ENCODE measurements around the gene AFM.
"Not testable (repeated sequence)": the region's sequence is repeated elsewhere in the genome, so short reads cannot be mapped to it uniquely, and the experiment has no call there.

Gene AFM

DNA sequence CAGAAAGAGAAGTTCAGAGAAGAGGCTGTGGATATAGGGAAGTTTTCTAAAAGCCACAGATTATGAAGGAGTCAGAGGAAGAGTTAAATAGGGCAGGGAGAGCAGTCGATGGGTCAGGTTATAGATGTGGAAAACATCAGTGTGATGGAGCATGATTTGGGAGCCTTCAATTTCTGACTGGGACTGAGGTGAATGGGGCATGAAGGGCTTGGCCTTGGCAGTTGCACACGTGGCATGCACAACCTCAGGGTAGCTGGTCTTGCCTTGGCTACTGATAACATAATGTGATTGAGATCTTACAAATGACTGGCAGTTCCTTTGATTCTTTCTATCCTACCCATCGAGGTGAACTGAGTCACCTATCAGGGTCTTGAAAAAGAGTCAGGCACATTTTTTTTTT, 59.7 kb downstream of the AFM start:
- TF ChIP-seq CTCF (conservative IDR thresholded peaks at IDR 0.05; ENCODE audit: low read length) = no peak
- TF ChIP-seq EZH2phosphoT487 (IDR thresholded peaks at IDR 0.05; ENCODE audit: borderline replicate concordance) = no peak
- Histone ChIP-seq H2AFZ (ENCODE audit: low read length) (no peak overlapping the region), H3K9me2 (replicated peaks; ENCODE audit: low read depth, low read length) (no peaks in the 10 kb centered on the region), H3K36me3 (ENCODE audit: insufficient read depth, low read length) (no peaks in the 10 kb centered on the region), H3K9me3 (ENCODE audit: insufficient read depth, low read depth, low read length) (no peaks in the 10 kb centered on the region), H3K4me2 (ENCODE audit: low read depth, low read length, poor library complexity, severe bottlenecking) (no peak overlapping the region), H3K4me1 (ENCODE audit: insufficient read depth, low read length, poor library complexity, severe bottlenecking) (no peaks in the 10 kb centered on the region), H3K79me2 (ENCODE audit: insufficient read depth, low read length) (no peaks in the 10 kb centered on the region), H4K20me1 (ENCODE audit: insufficient read depth, low read length, poor library complexity, severe bottlenecking) (no peaks in the 10 kb centered on the region), H3K4me3 (ENCODE audit: low read length, poor library complexity, severe bottlenecking) (no peak overlapping the region), H3K9ac (ENCODE audit: low read depth, low read length, poor library complexity, severe bottlenecking) (no peak overlapping the region), H3F3A (ENCODE audit: low read depth) (no peaks in the 10 kb centered on the region), H3K27me3 (ENCODE audit: insufficient read depth, low read length, poor library complexity, severe bottlenecking) (no peaks in the 10 kb centered on the region)

- Histone ChIP-seq H3K79me2 (ENCODE audit: insufficient read depth, low read length) (no peaks in the 10 kb centered on the region), H3F3A (ENCODE audit: low read depth) (no peaks in the 10 kb centered on the region), H2AFZ (ENCODE audit: low read length) (no peak overlapping the region), H3K36me3 (ENCODE audit: insufficient read depth, low read length) (no peaks in the 10 kb centered on the region), H4K20me1 (ENCODE audit: insufficient read depth, low read length, poor library complexity, severe bottlenecking) (no peaks in the 10 kb centered on the region), H3K4me3 (ENCODE audit: low read length, poor library complexity, severe bottlenecking) (no peak overlapping the region), H3K9me3 (ENCODE audit: insufficient read depth, low read depth, low read length) (no peaks in the 10 kb centered on the region), H3K4me1 (ENCODE audit: insufficient read depth, low read length, poor library complexity, severe bottlenecking) (no peaks in the 10 kb centered on the region), H3K9ac (ENCODE audit: low read depth, low read length, poor library complexity, severe bottlenecking) (no peak overlapping the region), H3K4me2 (ENCODE audit: low read depth, low read length, poor library complexity, severe bottlenecking) (no peak overlapping the region), H3K27me3 (ENCODE audit: insufficient read depth, low read length, poor library complexity, severe bottlenecking) (no peaks in the 10 kb centered on the region), H3K9me2 (replicated peaks; ENCODE audit: low read depth, low read length) (no peaks in the 10 kb centered on the region)
- TF ChIP-seq CTCF (conservative IDR thresholded peaks at IDR 0.05; ENCODE audit: low read length) (no peak), EZH2phosphoT487 (IDR thresholded peaks at IDR 0.05; ENCODE audit: borderline replicate concordance) (no peak)
Measured at GRCh38 chr4:73544620-73545019, 63.1 kb downstream of the AFM start.

- H3K36me3 ChIP-seq (ENCODE audit: insufficient read depth, low read length); H2AFZ ChIP-seq (ENCODE audit: low read length); H3K9me3 ChIP-seq (ENCODE audit: insufficient read depth, low read depth, low read length); H3K4me1 ChIP-seq (ENCODE audit: insufficient read depth, low read length, poor library complexity, severe bottlenecking); H3K4me3 ChIP-seq (ENCODE audit: low read length, poor library complexity, severe bottlenecking); H3K9ac ChIP-seq (ENCODE audit: low read depth, low read length, poor library complexity, severe bottlenecking); H3K79me2 ChIP-seq (ENCODE audit: insufficient read depth, low read length); H3K4me2 ChIP-seq (ENCODE audit: low read depth, low read length, poor library complexity, severe bottlenecking); H3F3A ChIP-seq (ENCODE audit: low read depth); H4K20me1 ChIP-seq (ENCODE audit: insufficient read depth, low read length, poor library complexity, severe bottlenecking); H3K9me2 ChIP-seq (replicated peaks; ENCODE audit: low read depth, low read length); H3K27me3 ChIP-seq (ENCODE audit: insufficient read depth, low read length, poor library complexity, severe bottlenecking): not testable (repeated sequence)
Measured at GRCh38 chr4:73550865-73551264, 69.3 kb downstream of the AFM start.

Data from Loucy (cell line).